Measurements from ENCODE around the gene PTGER3.

- no peak for TF ChIP-seq POLR2A (IDR thresholded peaks at IDR 0.05; ENCODE audit: low read length)
- TF ChIP-seq GATA1 (IDR thresholded peaks at IDR 0.05; ENCODE audit: low read depth, low read length): no peak
Measured at GRCh38 chr1:71002709-71003475, 44.7 kb downstream of the PTGER3 start.

Data from erythroblast (primary cell).